Subcutaneous adipose tissue (tissue), 4 donors: Measurements from ENCODE around the gene UTS2B. TPM values are rescaled to one million over a fixed set of nuclear protein-coding genes. Genes with fewer than 3 reads are reported as not detected.

ENCODE experiments used
- total RNA-seq, 4 donors: library from RNA; depleted of rRNA; stranded (reverse); fragments of >200 nt; gene quantifications; one replicate each; pipeline ENCODE4 v1.1.0, GENCODE V29; 2016
- TF ChIP-seq, protein P1 (sequence below): fragments of 450-650 bp; IDR thresholded peaks from one replicate; pipeline ENCODE4 v1.5.1; 2016; ENCODE audit warnings: low read depth, mild to moderate bottlenecking, control low read depth, antibody characterized with exemption, moderate library complexity

UTS2B gene
- total RNA-seq, 4 donors from 2014 or later: 0.82 to 2.0 (median 1.1) TPM

DNA sequence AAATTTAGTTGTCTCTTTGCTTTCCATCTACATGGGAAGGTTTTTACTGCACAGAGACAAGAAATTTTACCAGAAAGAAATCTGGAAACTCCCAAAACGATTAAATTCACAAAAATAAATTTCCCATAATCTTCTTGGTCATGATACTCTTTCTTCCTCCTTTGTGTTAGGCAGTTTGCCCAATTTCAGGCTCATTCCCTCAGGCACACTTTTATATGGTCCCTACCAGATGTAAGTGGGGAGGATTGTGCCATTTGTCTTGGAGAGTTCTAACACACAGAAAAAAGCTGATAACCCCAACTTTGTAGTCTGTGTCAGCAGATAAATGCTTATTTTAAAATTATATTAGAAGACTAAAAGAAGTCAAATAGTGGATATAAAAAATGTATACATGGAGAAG is 50.2 kb downstream of the UTS2B start:
- TF ChIP-seq, protein P1, sequence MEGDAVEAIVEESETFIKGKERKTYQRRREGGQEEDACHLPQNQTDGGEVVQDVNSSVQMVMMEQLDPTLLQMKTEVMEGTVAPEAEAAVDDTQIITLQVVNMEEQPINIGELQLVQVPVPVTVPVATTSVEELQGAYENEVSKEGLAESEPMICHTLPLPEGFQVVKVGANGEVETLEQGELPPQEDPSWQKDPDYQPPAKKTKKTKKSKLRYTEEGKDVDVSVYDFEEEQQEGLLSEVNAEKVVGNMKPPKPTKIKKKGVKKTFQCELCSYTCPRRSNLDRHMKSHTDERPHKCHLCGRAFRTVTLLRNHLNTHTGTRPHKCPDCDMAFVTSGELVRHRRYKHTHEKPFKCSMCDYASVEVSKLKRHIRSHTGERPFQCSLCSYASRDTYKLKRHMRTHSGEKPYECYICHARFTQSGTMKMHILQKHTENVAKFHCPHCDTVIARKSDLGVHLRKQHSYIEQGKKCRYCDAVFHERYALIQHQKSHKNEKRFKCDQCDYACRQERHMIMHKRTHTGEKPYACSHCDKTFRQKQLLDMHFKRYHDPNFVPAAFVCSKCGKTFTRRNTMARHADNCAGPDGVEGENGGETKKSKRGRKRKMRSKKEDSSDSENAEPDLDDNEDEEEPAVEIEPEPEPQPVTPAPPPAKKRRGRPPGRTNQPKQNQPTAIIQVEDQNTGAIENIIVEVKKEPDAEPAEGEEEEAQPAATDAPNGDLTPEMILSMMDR: no peak

DNA sequence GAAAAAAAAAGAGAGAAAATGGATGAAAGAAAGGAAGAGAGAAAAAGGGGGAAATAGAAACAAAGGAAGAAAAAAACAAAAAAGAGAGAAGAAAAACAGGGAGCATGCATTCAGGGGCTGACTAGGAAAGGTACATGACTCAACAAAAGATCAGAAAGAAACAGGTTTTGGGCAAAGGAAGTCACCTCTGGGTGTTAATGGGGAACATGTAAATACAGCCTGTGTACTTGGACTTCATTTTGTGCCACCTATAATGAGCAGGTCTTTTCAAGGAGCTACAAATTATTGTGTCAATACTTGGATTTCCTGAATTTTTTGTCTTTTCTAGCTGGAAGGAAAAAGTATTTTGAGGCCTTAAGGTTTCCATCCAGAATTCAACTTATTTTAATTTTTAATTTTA is 54.6 kb downstream of the UTS2B start:
- TF ChIP-seq, protein P1: no peak

DNA sequence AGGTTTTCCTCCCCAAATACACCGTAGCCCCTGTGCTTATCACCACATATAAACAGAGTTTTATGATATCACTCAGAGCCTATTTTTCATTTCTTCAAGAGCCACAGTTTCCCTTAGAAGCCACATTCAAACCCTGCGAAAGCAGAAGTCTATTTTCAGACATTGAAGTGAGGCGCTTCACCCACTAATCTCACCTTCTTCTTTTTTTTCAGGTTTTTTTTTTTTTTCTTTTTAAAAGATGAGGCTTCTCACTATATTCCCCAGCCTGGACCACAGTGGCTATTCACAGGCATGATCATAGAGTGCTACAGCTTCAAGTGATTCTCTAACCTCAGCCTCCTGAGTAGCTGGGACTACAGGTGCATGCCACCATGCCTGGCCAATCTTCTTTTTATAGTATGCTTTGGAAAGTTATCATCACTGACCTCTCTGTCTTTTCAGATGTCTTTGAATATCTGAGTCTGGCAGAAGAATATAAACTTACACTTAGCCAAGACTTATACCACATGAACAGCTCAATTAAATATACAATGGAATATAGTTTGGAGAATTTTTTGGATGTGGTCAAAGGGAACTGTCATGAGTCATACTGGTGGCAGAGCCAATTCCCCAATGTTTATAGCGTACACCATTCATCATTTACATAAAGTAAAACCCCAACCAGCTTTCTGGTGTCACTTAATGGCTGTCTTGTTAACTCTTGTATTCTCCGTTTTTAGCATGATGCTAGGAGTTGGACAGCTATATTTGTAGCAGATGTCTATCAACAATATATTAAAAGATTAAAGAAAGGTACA is 60.8 kb downstream of the UTS2B start:
- TF ChIP-seq, protein P1: no peak

DNA sequence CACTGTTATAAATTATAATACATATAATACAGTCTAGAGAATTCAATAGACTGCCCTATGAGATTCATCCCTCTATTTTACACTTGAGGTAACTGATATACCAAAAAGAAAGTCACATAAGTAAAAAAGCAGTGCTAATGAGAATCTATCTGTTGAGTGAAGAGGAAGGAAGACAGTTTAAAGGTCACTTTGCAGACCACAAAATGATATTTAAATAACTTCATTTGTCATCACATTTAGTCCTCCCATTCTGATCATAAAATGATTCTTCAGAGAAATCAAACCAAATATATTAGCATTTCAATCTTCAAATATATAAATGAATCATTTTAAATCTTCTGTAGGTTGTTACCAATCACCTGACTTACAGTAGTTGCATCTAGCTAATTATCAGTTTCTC is 61.6 kb downstream of the UTS2B start:
- TF ChIP-seq, protein P1: no peak

DNA sequence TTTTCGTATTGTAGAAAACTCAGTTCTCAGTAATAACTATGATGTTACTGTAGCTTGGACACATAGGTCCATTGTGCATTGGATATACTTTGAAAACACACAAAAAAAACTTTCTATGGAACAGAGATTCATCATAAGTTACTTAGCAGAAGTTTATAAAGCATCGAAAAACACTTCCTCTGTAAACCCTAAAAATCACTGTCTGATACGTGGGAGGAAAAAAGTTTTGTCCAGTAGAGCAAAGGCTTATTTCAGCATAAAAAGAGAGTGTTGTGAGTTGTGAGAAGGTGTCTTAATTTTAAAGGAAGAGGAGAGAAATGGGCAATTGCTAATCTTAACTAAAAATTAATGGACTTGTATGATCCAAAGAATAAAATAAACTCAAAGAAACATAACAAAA is 66.5 kb downstream of the UTS2B start:
- TF ChIP-seq, protein P1: no peak

DNA sequence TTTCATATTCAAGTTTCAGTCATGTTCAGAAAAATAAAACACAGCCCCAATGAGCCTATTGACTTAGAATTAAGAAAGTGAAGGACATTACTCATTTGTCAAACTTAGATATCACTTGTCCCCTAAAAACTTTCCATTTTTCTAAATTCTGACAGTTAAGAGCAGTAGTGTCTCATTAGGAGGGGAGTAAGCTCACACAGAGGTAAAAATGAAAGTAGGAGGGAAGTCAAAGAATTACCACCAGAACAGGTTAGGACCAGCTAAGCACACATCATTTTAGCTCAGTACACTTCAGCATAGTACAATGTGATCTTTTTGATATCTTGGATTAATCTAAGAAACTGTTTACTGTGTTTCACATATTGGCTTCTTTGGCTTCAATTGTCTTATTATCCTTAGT is 67.0 kb downstream of the UTS2B start:
- TF ChIP-seq, protein P1: no peak

DNA sequence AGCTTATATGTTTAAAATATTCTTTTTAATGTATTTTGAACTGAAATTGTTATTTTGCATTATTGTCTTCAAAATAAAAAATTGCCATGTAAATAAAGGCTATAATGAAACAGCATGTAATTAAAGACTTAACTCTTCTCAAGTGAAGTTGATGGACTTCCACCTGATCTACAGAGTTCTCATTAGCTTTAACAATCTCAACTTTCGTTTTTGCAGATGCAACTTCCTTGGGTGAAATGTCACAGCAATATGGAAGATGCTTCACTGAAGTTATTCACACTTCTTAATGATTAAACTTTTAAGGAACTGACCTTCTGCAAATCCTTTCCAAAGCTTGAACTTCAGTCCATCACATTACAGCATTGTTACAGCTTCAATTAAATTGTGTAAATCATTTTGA is 67.7 kb downstream of the UTS2B start:
- TF ChIP-seq, protein P1: no peak
